GM12891 (cell line): Measurements from ENCODE around the gene CHCT1.

ENCODE experiments used
- POLR2A ChIP-seq: IDR thresholded peaks from 2 replicates; pipeline ENCODE4 v1.6.1; 2011; ENCODE audit warnings: low read depth, low read length, control low read depth
- POLR2AphosphoS5 ChIP-seq: IDR thresholded peaks from 2 replicates; pipeline ENCODE4 v1.6.1; 2011; ENCODE audit warnings: low read depth, low read length, control low read depth
- TAF1 ChIP-seq: IDR thresholded peaks from 2 replicates; pipeline ENCODE4 v1.6.1; 2011; ENCODE audit warnings: low read depth, low read length, control low read depth

- TF ChIP-seq POLR2A (no peak), POLR2AphosphoS5 (no peak), TAF1 (no peak)
These were observed 25.1 kb downstream of the CHCT1 start for GRCh38 chr17:60447375-60447774.
